ENCODE data around the gene GRID2. TPM values are rescaled to one million over a fixed set of nuclear protein-coding genes. Genes with fewer than 3 reads are reported as not detected.

Gene GRID2
- total and polyA plus RNA-seq, 2 of the 13 experiments (the other 11 are each of a cell fraction or from before 2014, with no cell fraction given), result not detected

GRCh38 chr4:93174598-93174997 is 870.8 kb downstream of the GRID2 start:
- DNase-seq (ENCODE audit: low spot score), result no peak
- no peaks in the 10 kb centered on the region for H3K9me3 ChIP-seq (ENCODE audit: low read length)
- intact Hi-C loops (cut with micrococcal nuclease; ENCODE audit: unreplicated experiment), result no loop called here
- no peaks in the 10 kb centered on the region for H4K20me1 ChIP-seq (ENCODE audit: insufficient read depth, low read length)
- ChIA-PET CTCF (ENCODE audit: low intra/inter-chr PET ratio, low total read pairs) (no interaction called here), POLR2A (no interaction called here)
- H3K4me1 ChIP-seq (ENCODE audit: insufficient read depth, low read length), result no peaks in the 10 kb centered on the region
- WGBS (ENCODE audit: low lambda C conversion rate), result 93% methylated on average over 1 of the region's 1 CpG
- BruUV-seq (replicated peaks), result no TSS peak
- FAIRE-seq, result no peak
- ATAC-seq, result no peak
- H3K79me2 ChIP-seq (ENCODE audit: insufficient read depth, low read length), result no peaks in the 10 kb centered on the region
- H2AFZ ChIP-seq (ENCODE audit: low read length), result no peak overlapping the region
- no peaks in the 10 kb centered on the region for H3K27me3 ChIP-seq (ENCODE audit: control insufficient read depth in 1 of 2, insufficient read depth in 2 of 2, low read length in 2 of 2)
- H3K27ac ChIP-seq (ENCODE audit: extremely low read length, insufficient read depth, low read length), result no peak overlapping the region
- in situ Hi-C loops (cut with HindIII; ENCODE audit: extremely low pct_ligation_motif_present, low pct_unique_long_range_greater_than_20kb), result no loop called here
- H3K36me3 ChIP-seq (replicated peaks in 1 of 2; ENCODE audit: control insufficient read depth in 1 of 2, insufficient read depth in 2 of 2, low read length in 2 of 2), result no peaks in the 10 kb centered on the region
- no peak overlapping the region for H3K4me2 ChIP-seq (ENCODE audit: low read depth, low read length)
- H3K4me3 ChIP-seq (replicated peaks in 1 of 3; ENCODE audit: insufficient read depth in 1 of 3, low read depth in 2 of 3, low read length in 3 of 3), result no peak overlapping the region
- no peak overlapping the region for H3K9ac ChIP-seq (ENCODE audit: insufficient read depth, low read depth, low read length)
- no peak for TF ChIP-seq ARID3A (IDR thresholded peaks at IDR 0.05; ENCODE audit: low read depth, low read length)
- TF ChIP-seq ZNF205 (CRISPR knock-in tag; IDR thresholded peaks at IDR 0.05), result no peak
- no peak for TF ChIP-seq ZZZ3 (CRISPR knock-in tag; IDR thresholded peaks at IDR 0.05; ENCODE audit: borderline replicate concordance)
- no peak for TF ChIP-seq NFYB (CRISPR knock-in tag; IDR thresholded peaks at IDR 0.05)
- no peak for TF ChIP-seq ZNF530 (CRISPR knock-in tag; IDR thresholded peaks at IDR 0.05; ENCODE audit: low read depth)
- no peak for TF ChIP-seq ZNF782 (CRISPR knock-in tag; IDR thresholded peaks at IDR 0.05; ENCODE audit: borderline replicate concordance)
- TF ChIP-seq E2F1 (CRISPR knock-in tag; IDR thresholded peaks at IDR 0.05), result no peak
- TF ChIP-seq NCOA5 (CRISPR knock-in tag; IDR thresholded peaks at IDR 0.05), result no peak
- no peak for TF ChIP-seq FOXM1 (CRISPR knock-in tag; IDR thresholded peaks at IDR 0.05)
- no peak for TF ChIP-seq ZNF446 (CRISPR knock-in tag; IDR thresholded peaks at IDR 0.05)
- TF ChIP-seq TARDBP (CRISPR knock-in tag; IDR thresholded peaks at IDR 0.05), result no peak
- no peak for TF ChIP-seq TCF7 (IDR thresholded peaks at IDR 0.05; ENCODE audit: low read depth)
- TF ChIP-seq ADNP (CRISPR knock-in tag; IDR thresholded peaks at IDR 0.05), result no peak
- no peak for TF ChIP-seq NCOA1 (CRISPR knock-in tag; IDR thresholded peaks at IDR 0.05)
- no peak for TF ChIP-seq SRSF4 (IDR thresholded peaks at IDR 0.05; ENCODE audit: low read depth, low read length, poor library complexity, severe bottlenecking)
- TF ChIP-seq LRRFIP1 (CRISPR knock-in tag; conservative IDR thresholded peaks at IDR 0.05), result no peak
- no peak for TF ChIP-seq HNF1A (IDR thresholded peaks at IDR 0.05; ENCODE audit: low read depth)
- no peak for TF ChIP-seq HNF1A (CRISPR knock-in tag; IDR thresholded peaks at IDR 0.05; ENCODE audit: borderline replicate concordance)

Data from HepG2 (cell line).